ACHN (cell line): ENCODE results near the gene GRIA3.
"Not testable (repeated sequence)": the region's sequence is repeated elsewhere in the genome, so short reads cannot be mapped to it uniquely, and the experiment has no call there.

Experiments
- DNase-seq: peaks from one replicate; pipeline ENCODE4 v3.0.0-alpha.2; 2015
- in situ Hi-C: cut with HindIII; loops from 2 replicates; pipeline ENCODE4 v1.10.0; 2017; ENCODE audit warnings: low sequenced_read_pairs, low pct_ligation_motif_present, low pct_unique_long_range_greater_than_20kb

GRIA3 gene

DNA sequence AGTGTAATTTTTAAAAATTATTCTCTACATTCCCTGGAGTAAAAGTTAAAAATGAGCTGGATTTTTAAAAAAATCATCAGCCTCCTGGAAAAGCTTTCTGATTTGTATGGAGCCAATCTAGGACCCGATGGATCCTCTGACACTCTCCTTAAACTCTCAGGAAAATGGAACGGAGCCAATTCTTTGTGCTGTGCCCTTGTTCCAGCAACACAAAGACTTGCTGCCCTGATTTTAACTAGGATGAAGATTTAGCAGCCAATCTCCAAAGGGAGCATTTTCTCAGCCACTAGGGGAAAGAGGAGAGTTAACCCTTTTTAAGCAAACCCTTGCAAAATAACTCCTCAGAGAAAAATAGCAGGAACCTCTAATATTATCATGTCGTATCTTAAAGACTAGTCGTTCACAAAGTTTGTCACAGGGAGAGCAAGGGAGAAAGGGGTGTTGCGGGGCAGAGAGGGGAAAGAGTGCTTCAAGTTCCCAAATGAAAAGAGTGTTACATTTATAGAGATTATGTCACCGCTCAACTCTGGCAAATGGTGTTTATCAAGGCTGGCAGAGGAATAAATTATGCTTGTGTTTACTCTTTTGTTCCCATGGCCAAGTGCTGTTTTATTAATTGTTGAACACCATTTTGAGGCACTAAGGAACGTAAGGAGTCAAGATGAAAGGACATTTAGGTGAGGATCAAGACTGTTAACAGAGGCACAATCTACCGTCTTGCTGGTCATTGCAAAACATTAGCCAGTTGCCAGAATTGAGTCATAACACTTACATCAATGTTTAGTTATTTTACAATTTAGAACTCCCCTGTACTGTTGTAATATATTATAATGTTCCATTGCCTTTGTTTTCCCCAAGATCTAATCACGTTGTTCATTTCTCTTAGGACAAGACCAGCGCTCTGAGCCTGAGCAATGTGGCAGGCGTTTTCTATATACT is 298.1 kb downstream of the GRIA3 start:
- in situ Hi-C loops, result no loop called here
- DNase-seq, result no peak

DNA sequence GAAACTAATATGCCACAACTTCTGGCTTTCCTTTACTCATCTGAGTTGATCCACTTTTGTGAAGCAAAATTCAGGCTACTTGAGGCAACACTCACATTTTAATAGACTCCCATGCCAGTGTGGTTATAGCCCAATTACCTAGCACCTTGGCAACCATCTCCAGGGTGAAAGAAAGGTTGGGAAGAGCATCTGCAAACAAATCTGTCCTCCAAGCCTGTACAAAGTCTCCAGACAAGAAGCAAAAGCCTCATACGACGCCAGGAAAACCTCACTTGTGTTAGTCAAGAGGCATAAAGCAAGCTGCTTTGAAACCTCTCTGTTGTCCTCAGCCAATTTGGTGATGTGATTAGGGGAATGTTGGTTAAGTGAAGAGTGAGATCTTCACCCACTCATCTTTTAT is 302.2 kb downstream of the GRIA3 start:
- in situ Hi-C loops, result no loop called here
- no peak for DNase-seq

DNA sequence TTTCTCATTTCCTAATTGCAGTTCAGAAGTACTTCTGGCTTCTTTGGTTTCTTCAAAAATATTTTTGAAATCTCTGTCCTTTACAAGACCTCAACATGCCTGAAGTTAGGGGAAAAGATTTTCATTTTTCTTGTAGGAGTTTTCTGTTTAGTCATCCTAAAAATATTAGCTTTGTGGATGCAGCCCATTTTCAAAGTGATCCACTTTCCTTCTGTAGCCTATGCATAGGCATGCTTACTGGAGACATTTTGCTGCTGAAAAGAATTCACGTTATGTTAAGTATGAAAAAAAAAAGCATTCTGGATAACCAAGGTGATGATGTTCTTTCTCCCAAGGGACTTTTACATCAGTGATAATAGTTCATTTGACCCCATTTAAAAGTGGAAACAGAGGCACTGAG is 303.2 kb downstream of the GRIA3 start:
- DNase-seq, result no peak
- in situ Hi-C loops, result no loop called here

DNA sequence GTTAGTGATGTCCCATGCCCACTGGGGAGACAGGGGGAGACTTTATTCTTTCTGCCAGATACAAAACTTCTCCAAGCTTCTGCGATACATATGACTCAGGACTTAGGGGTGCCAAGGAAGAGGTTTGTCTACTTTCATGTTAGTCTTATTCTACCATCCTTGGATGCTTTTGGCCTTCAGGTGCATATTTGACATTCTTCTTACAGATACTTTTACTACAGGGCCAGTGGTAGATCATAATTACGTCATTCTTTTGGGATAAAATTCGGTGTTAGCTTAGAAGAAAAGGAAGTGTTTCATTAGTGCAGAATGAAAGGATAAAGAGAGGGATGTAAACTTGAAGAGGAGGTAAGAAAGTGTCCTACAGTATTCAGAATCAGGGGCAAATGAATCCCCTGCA is 303.6 kb downstream of the GRIA3 start:
- DNase-seq, result no peak
- in situ Hi-C loops, result no loop called here

DNA sequence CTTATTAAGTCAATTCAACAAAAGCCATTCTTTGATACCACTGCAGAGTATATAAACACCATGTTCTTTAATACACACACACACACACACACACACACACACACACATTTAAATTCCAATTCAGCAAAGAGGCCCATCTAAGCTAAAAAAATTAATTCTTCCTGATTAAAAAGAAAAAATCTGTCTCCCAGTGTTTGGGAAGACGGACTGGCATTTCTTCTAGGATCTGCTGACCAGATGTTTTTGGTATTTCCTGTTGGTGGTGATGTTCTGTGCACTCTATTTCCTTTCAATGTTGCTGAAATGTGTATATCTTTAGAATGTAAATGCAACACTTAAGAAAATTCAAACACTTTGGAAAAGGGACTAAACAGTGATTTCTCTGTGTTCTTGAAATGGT is 304.9 kb downstream of the GRIA3 start:
- DNase-seq, result no peak
- in situ Hi-C loops, result no loop called here

DNA sequence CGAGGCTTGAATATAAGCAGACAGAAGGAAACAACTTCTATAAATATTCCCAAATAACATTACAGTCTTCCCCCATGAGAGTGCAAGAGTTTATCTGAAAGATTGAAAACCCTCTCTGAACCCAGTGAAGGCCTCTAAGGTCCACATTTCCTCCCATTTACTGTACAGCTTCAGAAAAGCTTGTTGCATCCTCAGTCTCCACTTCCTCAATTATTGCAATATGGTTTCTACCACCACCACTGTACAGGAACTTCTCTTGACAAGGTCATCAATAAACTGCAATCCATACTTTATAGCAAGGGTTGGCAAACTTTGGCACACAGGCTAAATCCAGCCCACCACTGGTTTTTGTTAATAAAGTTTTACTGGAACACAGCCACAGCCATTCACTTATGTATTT is 309.8 kb downstream of the GRIA3 start:
- in situ Hi-C loops, result no loop called here
- no peak for DNase-seq

DNA sequence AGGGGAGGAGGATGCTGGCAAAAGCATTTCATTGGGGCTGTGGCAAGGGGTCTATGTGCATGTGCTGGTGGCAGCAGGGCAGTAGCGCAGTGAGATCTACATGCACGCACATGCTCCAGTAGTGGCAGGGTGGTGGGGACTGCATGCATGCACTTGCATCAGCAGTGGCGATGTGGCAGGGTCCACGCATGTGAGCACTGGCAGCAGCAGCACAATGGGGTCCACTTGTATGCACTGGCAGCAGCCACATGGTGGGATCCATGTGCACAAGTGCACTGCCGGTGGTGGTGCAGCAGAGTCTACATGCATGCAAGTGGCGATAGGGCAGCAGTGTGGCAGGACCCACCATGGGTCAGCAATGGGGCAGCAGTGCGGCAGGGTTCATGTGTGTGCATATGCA is 315.7 kb downstream of the GRIA3 start:
- in situ Hi-C loops, result no loop called here
- no peak for DNase-seq

DNA sequence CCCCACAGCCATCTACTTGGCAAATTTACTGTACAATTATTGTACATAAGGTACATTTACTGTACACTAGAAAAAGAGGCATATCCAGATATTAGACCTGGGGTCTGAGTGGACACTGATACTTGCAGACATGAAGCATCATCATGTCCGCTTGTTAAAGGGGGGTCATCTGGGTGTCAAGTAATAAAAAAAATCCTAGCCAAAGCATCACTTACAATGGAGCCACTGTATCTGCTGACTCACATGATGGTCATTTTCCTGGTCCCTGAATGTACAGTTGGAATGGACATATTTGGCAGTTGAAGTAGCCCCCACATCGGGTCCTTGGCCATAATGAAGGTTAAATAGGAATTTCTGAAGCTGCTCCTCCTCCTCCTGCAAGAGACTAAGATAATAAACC is 320.0 kb downstream of the GRIA3 start:
- DNase-seq, result no peak
- in situ Hi-C loops, result no loop called here

DNA sequence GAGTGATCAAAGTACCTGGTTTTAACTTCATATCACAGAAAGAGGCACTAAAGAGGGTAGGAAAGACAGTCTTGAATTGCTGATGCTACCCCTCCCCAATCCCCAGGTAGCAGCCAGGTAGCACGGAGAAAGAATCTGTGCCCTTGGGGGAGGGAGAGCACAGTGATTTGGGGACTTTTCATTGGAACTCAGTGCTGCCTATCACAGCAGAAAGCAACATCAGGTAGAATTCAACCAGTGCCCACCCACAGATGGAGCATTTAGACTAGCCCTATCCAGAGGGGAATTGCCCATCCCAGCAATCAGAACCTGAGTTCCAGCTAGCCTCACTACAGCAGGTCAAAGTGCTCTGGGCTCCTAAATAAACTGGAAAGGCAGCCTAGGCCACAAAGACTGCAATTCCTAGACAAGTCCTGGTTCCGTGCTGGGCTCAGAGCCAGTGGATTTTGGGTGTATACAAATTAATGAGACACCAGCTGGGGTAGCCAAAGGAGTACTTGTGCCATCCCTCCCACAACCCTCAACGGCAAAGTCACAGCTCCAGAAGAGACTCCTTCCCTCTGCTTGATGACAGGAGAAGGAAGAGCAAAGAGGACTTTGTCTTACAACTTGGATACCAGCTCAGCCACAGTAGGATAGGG is 320.7 kb downstream of the GRIA3 start:
- DNase-seq, result no peak
- in situ Hi-C loops, result no loop called here

DNA sequence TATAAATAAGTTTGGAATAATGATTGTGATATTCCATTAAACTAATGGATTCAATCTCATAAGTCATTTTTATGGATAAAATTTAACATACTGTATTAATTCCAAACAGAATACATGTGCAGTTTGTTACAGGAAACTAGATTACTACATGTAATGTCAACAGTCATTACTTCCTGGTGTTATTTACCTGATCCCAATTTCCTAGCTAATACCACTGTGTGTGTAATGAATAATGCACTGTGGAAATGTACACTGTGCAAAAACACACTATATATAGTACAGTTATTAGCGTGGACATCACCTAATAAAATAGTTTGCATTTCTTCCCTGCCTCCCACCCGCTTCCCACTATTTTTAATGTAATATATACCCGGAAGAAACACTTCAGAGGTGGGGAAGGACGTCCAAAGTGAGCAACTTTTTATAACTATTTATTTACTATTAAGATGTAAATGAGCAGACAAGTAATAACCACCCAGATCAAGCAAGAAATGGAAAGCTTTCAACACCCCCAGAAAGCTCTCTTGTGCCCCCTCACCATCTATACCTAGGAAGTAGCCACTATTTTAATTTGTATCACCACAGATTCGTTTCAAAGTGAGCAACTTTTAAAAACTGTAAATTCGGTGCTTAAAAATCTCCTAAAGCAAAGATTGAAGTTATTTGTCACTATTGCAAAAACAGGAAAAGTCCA is 329.7 kb downstream of the GRIA3 start:
- in situ Hi-C loops, result no loop called here
- peak; percentile 0 for DNase-seq

DNA sequence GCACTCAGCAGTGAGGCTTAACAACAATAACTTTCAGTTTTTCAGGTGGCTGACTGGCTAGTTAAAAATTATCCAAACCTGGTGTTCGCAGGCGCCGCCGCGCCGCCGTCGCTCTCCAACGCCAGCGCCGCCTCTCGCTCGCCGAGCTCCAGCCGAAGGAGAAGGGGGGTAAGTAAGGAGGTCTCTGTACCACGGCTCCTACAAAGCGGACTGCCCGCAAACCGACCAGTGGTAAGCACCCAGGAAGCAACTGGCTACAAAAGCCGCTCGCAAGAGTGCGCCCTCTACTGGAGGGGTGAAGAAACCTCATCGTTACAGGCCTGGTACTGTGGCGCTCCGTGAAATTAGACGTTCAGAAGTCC is 330.2 kb downstream of the GRIA3 start:
- in situ Hi-C loops, result not testable (repeated sequence)
- peak; percentile 39 for DNase-seq

DNA sequence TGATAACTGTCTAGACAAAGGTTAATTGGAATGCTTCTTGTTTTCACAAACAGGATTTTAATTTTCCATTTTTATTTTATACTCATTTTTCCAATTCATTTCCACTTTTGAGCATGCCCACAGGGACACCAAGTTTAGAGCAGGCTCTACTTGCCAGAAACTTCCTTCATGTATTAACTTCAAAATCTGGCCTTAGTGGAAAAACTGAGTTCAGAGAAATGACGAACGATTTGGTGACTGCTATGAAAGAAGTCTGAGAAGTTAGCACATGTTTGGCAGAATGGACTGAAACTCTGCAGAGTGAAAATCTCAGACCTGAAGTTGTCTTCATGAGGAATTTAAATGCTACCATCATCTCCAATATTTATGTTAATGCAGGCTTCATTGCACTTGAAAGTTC is 334.7 kb downstream of the GRIA3 start:
- in situ Hi-C loops, result no loop called here
- DNase-seq, result no peak

DNA sequence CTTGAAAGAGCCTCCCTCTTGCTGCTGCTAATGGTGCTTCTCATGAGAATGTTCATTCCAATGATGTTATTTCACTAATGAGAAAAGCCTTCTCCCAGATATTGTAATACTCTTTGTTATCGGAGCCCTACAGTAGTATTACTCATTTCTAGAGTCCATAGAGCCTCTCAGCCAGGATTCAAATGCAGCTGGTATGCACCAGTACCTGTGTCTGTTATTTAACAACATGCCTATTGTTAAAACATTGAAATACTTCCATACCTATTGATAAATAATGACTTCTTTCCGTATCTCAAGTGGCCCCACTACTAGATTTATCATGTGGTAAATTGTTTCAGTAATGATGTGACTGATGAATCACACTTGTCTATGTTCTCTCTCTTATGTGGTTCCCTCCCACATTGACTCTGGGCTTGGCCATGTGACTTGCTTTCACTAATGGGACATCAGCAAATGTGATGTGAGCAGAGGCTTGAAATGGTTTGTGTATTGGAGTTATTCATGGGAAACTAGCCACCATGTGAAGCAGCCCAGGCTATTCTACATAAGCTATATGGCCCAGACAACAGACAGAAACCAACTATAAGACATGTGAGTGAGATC is 341.1 kb downstream of the GRIA3 start:
- DNase-seq, result no peak
- in situ Hi-C loops, result no loop called here

DNA sequence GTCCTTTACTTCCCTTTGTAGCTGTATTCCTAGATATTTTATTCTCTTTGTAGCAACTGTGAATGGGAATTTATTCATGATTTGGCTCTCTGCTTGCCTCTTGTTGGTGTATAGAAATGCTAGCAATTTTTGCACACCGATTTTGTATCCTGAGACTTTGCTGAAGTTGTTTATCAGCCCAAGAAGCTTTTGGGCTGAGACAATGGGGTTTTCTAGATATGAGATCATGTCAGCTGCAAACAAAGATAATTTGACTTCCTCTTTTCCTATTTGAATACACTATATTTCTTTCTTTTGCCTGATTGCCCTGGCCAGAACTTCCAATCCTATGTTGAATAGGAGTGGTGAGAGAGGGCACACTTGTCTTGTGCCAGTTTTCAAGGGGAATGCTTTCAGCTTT is 346.6 kb downstream of the GRIA3 start:
- in situ Hi-C loops, DNase-seq: not testable (repeated sequence)
